Progenitor cell of endocrine pancreas (in vitro differentiated cells): ENCODE results near the gene MAN1C1. TPM values are rescaled to one million over a fixed set of nuclear protein-coding genes. Genes with fewer than 3 reads are reported as not detected.

Source experiments
- DNase-seq: peaks from one replicate; pipeline ENCODE4 v3.0.0; 2021; ENCODE audit warnings: low spot score; ENCODE audit not compliant: unreplicated experiment
- H3K27ac Mint-ChIP-seq: 2 replicates; pipeline ENCODE4 v1.8.0; 2021; ENCODE audit warnings: mild to moderate bottlenecking, moderate library complexity, mixed read lengths
- H3K27me3 Mint-ChIP-seq: 2 replicates; pipeline ENCODE4 v1.8.0; 2021; ENCODE audit warnings: mixed read lengths
- H3K36me3 Mint-ChIP-seq: 2 replicates; pipeline ENCODE4 v1.8.0; 2022; ENCODE audit warnings: mixed read lengths; ENCODE audit not compliant: insufficient read depth
- H3K4me1 Mint-ChIP-seq: 2 replicates; pipeline ENCODE4 v1.8.0; 2021; ENCODE audit warnings: low read depth, mixed read lengths
- H3K4me3 Mint-ChIP-seq: 2 replicates; pipeline ENCODE4 v1.8.0; 2021; ENCODE audit warnings: low read depth, mild to moderate bottlenecking, moderate library complexity, mixed read lengths
- H3K9me3 Mint-ChIP-seq: 2 replicates; pipeline ENCODE4 v1.8.0; 2021; ENCODE audit warnings: low read depth, mixed read lengths
- CTCF ChIP-seq: fragments of 200-600 bp; sonication (generic); IDR thresholded peaks from one replicate; pipeline ENCODE4 v1.5.0; 2021; ENCODE audit warnings: antibody characterized with exemption, mild to moderate bottlenecking; ENCODE audit not compliant: unreplicated experiment
- total RNA-seq: library from RNA; stranded (reverse); gene quantifications from 2 replicates; pipeline ENCODE4 v1.2.1, GENCODE V29; 2021

The MAN1C1 gene
- total RNA-seq, 1 donor from 2014 or later: 5.1 TPM

GRCh38 chr1:25815208-25816111 is 198.9 kb downstream of the MAN1C1 start:
- Mint-ChIP-seq H3K36me3 (peaks cover 3% of the 10 kb centered on the region), H3K4me3 (no peak overlapping the region), H3K27me3 (no peaks in the 10 kb centered on the region), H3K4me1 (peaks cover 16% of the 10 kb centered on the region), H3K27ac (no peak overlapping the region), H3K9me3 (no peaks in the 10 kb centered on the region)
- DNase-seq: no peak
- no peak for TF ChIP-seq CTCF

- no peak for TF ChIP-seq CTCF
- Mint-ChIP-seq H3K4me3 (no peak overlapping the region), H3K27ac (no peak overlapping the region), H3K27me3 (no peaks in the 10 kb centered on the region), H3K9me3 (no peaks in the 10 kb centered on the region), H3K36me3 (peaks cover 3% of the 10 kb centered on the region), H3K4me1 (peaks cover 23% of the 10 kb centered on the region)
- no peak for DNase-seq
Observed at GRCh38 chr1:25816112-25816718, 199.6 kb downstream of the MAN1C1 start.

- Mint-ChIP-seq H3K27ac (peak overlapping the region; percentile 94), H3K4me3 (peak overlapping the region; percentile 99), H3K9me3 (no peaks in the 10 kb centered on the region), H3K36me3 (peaks cover 3% of the 10 kb centered on the region), H3K4me1 (peaks cover 26% of the 10 kb centered on the region), H3K27me3 (no peaks in the 10 kb centered on the region)
- TF ChIP-seq CTCF: peak; percentile 36
- no peak for DNase-seq
Observed at GRCh38 chr1:25817840-25818501, 201.4 kb downstream of the MAN1C1 start.

GRCh38 chr1:25818569-25818968 is 202.0 kb downstream of the MAN1C1 start:
- no peaks in the 10 kb centered on the region for H3K27me3 Mint-ChIP-seq
- peak overlapping the region; percentile 99 for H3K4me3 Mint-ChIP-seq
- peaks cover 26% of the 10 kb centered on the region for H3K4me1 Mint-ChIP-seq
- H3K36me3 Mint-ChIP-seq: peaks cover 3% of the 10 kb centered on the region
- no peaks in the 10 kb centered on the region for H3K9me3 Mint-ChIP-seq
- DNase-seq: no peak
- H3K27ac Mint-ChIP-seq: peak overlapping the region; percentile 99
- TF ChIP-seq CTCF: no peak
